ENCODE measurements around the gene MRGPRG. TPM values are rescaled to one million over a fixed set of nuclear protein-coding genes. Genes with fewer than 3 reads are reported as not detected.
"Not testable (repeated sequence)": the region's sequence is repeated elsewhere in the genome, so short reads cannot be mapped to it uniquely, and the experiment has no call there.

The MRGPRG gene
- total RNA-seq = not detected
- polyA plus RNA-seq (ENCODE audit: insufficient read length in 6 of 6) = not detected
- long read RNA-seq, donor 1 = 0 reads
- long read RNA-seq, donor 2 = 0 reads
- long read RNA-seq, donor 3, partial matches to known transcripts = 0 of 1 reads
- long read RNA-seq, donor 3, other reads (novel, unspliced or antisense) = 0 of 1 reads
- long read RNA-seq, donor 4 = 0 reads
- long read RNA-seq, donor 5 = 0 reads
- long read RNA-seq, donor 6 = 0 reads
- long read RNA-seq, donor 7 = 0 reads
- long read RNA-seq, donor 8 = 0 reads
- long read RNA-seq, donor 9 = 0 reads
- long read RNA-seq, donor 10 = 0 reads
- long read RNA-seq, donor 11 = 0 reads
- long read RNA-seq, donor 12 = 0 reads

DNA sequence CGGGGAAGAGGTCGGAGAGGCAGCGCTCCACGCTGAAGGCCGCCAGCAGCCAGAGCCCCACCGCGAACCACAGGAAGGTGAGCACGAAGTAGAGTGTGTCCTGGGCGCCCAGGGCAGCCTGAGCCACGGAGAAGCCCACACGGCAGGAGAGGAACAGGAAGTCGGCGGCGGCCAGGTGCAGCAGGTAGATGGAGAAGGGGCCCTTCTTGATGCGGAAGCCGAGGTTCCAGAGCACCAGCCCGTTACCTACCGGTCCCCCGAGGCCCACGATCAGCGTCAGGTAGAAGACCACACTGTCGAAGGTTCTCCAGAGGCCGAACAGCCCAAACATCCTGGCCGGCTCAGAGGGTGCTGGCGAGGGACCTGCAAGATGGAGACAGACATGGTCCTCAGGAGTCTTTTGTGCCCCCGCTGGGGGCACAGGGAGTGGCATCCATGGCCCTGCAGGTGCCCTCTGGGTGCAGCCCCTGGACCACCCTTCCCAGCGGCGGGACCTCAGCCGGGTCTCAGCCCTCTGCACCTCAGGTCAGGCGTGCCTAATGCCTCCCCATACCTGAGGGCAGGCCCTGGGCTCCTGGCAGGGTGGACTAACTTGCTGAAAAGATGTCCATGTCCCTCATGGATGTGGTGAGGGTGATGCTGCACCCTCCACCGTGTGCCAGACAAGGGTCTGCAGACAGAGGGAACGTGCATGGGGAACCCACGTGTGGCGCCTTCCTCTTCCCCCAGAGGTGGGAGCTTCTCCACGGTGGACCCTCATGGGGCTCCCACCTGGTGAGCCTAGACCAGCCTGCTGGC, at the start of gene MRGPRG:
Gene MRGPRG, minus strand, starts transcription at position 331 of the 798 bp plus-strand sequence. Its CDS starts 0 bp downstream, at position 331.
- Histone ChIP-seq H3K4me3 (no peak within 1 kb of the TSS), H3K9me3 (no peaks in the 10 kb centered on the region), H3K36me3 (no peaks in the 10 kb centered on the region), H3K4me1 (peaks cover 0 to 5% of the 10 kb centered on the region in 2 donors), H3K27me3 (peaks cover 0 to 87% of the 10 kb centered on the region in 2 donors), H3K27ac (no peak within 1 kb of the TSS)
- TF ChIP-seq CTCF (IDR thresholded peaks at IDR 0.05) = no peak
- DNase-seq (peak in 1 of 4 donors; percentile 60), ATAC-seq (no peak)
- intact Hi-C loops (cut with DNase I) = loop anchor here in 1 of 2 donors (5.0 kb wide), 1 partner anchor 181 kb away; no protein-coding TSS in a partner anchor

DNA sequence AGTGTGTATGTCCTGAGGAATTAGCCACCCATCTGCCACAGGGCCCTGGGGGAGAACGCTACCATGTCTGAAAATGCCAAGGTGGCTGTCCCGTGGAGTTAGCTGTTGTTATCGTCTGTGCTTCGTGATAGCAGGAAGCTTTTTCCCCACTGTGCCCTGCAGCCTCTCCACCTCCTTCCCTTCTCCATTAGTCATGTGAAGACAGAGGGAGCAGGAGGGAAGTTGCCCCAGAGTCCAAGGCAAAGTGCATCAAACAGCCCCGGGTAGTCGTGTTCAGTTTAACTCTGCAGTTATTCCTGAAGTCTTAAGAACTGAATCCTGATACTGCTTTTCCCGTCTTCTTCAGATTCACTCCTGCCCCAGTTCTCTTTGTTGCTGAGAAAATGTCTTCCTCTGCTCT, 43.9 kb upstream of the MRGPRG start:
- H3K4me3 ChIP-seq; H3K27ac ChIP-seq; DNase-seq; H3K36me3 ChIP-seq; intact Hi-C loops (cut with DNase I); H3K27me3 ChIP-seq; ATAC-seq; H3K4me1 ChIP-seq; H3K9me3 ChIP-seq: not testable (repeated sequence)

DNA sequence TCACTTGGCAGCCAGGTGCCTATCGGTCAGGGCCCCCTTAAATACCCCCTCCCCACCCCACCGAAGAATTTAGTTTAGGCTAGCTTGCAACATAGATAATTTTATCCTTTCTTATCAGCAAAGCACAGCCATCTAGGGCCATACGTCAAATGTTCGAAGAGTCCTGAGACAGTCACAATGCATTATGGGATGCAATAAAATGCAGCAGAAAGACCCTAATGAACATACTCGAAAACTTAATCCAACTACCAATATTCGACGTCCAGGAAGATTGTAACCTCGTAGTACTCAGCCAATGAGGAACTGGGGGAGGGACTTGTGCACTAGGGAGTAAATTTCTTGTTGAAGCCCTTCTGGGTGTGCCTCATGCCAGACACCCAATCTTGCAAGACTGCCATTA, 43.2 kb upstream of the MRGPRG start:
- H3K36me3 ChIP-seq; H3K4me1 ChIP-seq; ATAC-seq; H3K27me3 ChIP-seq; DNase-seq; H3K4me3 ChIP-seq; H3K9me3 ChIP-seq; H3K27ac ChIP-seq; intact Hi-C loops (cut with DNase I): not testable (repeated sequence)

DNA sequence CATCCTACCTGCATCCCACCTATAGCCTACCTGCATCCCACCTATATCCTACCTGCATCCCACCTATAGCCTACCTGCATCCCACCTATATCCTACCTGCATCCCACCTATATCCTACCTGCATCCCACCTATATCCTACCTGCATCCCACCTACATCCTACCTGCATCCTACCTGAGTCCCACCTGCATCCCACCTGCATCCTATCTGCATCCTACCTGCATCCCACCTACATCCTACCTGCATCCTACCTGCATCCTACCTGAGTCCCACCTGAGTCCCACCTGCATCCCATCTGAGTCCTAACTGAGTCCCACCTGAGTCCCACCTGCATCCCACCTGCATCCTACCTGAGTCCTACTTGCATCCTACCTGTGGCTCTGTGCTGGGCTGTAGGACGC, 38.9 kb upstream of the MRGPRG start:
- DNase-seq; H3K36me3 ChIP-seq; ATAC-seq; H3K9me3 ChIP-seq; H3K27ac ChIP-seq; H3K4me1 ChIP-seq; H3K4me3 ChIP-seq; intact Hi-C loops (cut with DNase I); H3K27me3 ChIP-seq: not testable (repeated sequence)

DNA sequence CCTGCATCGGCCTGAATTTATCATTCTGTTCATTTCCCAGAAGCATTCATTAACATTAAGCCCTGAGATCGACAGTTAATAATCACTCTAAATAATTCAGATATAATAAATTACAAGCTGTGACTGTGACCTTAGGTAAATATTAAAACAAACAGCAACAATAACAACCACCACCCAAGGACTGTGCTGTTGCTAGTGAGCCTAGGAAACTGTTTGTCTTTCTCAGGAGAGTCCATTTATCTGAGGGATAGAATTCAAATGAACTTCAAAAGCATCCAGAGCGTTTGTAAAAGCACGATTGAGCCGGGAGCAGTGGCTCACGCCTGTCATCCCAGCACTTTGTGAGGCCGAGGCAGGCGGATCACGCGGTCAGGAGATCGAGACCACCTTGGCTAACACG, 36.6 kb upstream of the MRGPRG start:
- not testable (repeated sequence) for H3K4me3 ChIP-seq, ATAC-seq

DNA sequence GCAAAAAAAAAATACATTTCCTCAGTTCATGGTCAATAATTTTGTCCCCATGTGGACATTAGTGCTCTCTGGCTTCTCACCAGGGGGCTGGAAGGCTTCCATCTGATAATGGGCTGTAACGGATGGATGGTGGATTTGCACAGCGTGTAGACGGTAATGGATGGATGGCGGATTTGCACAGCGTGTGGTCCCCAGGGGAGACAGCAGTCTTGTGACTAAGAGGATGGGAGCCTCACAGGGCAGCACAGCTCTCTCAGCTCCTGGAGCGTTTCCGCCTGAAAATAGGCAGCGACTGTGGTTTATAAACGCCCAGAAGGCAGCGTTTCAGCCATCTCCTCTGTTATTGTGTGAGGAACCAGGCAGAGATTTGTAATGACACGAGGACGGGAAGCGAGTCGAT, 36.2 kb upstream of the MRGPRG start:
- H3K27me3 ChIP-seq; H3K9me3 ChIP-seq; DNase-seq; H3K4me1 ChIP-seq; H3K4me3 ChIP-seq; ATAC-seq; intact Hi-C loops (cut with DNase I); H3K27ac ChIP-seq; H3K36me3 ChIP-seq: not testable (repeated sequence)

More for the DNA sequence above, 36.6 kb upstream of the MRGPRG start:
- intact Hi-C loops (cut with DNase I); H3K27ac ChIP-seq; H3K27me3 ChIP-seq; H3K4me1 ChIP-seq; DNase-seq; H3K36me3 ChIP-seq; H3K9me3 ChIP-seq: not testable (repeated sequence)

- H3K27ac ChIP-seq = no peak overlapping the region
- H3K9me3 ChIP-seq = no peaks in the 10 kb centered on the region
- no peak for ATAC-seq
- H3K36me3 ChIP-seq = no peaks in the 10 kb centered on the region
- DNase-seq = no peak
- no peak overlapping the region for H3K4me3 ChIP-seq
- TF ChIP-seq CTCF (IDR thresholded peaks at IDR 0.05) = no peak
- no peaks in the 10 kb centered on the region for H3K27me3 ChIP-seq
- intact Hi-C loops (cut with DNase I) = no loop called here
- H3K4me1 ChIP-seq = no peaks in the 10 kb centered on the region
These were observed 26.5 kb upstream of the MRGPRG start for GRCh38 chr11:3245071-3245470.
